HCT116 (cell line): Measurements from ENCODE around the gene DMBX1. TPM values are rescaled to one million over a fixed set of nuclear protein-coding genes. Genes with fewer than 3 reads are reported as not detected.
A peak's percentile ranks its signal among the peaks of the same experiment; 100 is the strongest.

Source experiments
- ATAC-seq: fragments of 200-7000 bp; cut with Tn5 transposase; 2 replicates; pipeline ENCODE4 v1.9.1; 2020; ENCODE audit warnings: mild to moderate bottlenecking, moderate library complexity
- BruUV-seq: library from RNA; stranded (reverse); fragments of 400-500 nt; replicated peaks from 2 replicates; lab custom pipeline; 2021; lab: Mats Ljungman, UMichigan
- CTCF ChIA-PET: fragments of 300-600 bp; sonication (Branson Sonifier 250); formaldehyde crosslinking; loops from one replicate; lab custom pipeline; 2021; ENCODE audit warnings: antibody characterized with exemption; lab: Charles Lee
- POLR2A ChIA-PET: fragments of 300-600, 350-600 bp; sonication (Branson Sonifier 250); formaldehyde crosslinking; loops from one replicate; lab custom pipeline; 2021; ENCODE audit warnings: antibody characterized with exemption; lab: Charles Lee
- RAD21 ChIA-PET, 2 experiments: fragments of 300-600 bp; sonication (Branson Sonifier 250); formaldehyde crosslinking; loops; one replicate each; lab custom pipeline; 2023; ENCODE audit warnings: low total read pairs in 2 of 2; ENCODE audit not compliant: uncharacterized antibody in 2 of 2, unreplicated experiment in 2 of 2, low non-redundant PET in 1 of 2; lab: Charles Lee
- DNase-seq: peaks from one replicate; pipeline ENCODE4 v3.0.0-alpha.2; 2010; ENCODE audit warnings: low read depth, low spot score
- H2AFZ ChIP-seq: fragments of 200-600 bp; shearing (Covaris generic), sonication (generic); 2 replicates; pipeline ENCODE4 v1.6.1; 2017; ENCODE audit warnings: low read depth, mixed run types, mixed read lengths, antibody characterized with exemption, low read length; ENCODE audit not compliant: poor library complexity, severe bottlenecking
- H3K27ac ChIP-seq: 2 replicates; pipeline ENCODE4 v1.5.1; 2012; ENCODE audit warnings: low read depth, low read length
- H3K27me3 ChIP-seq: fragments of 200-600 bp; sonication (generic); 2 replicates; pipeline ENCODE4 v1.6.1; 2016; ENCODE audit warnings: mixed run types, low read length, mixed read lengths; ENCODE audit not compliant: insufficient read depth
- H3K36me3 ChIP-seq, 2 experiments: fragments of 200-500 bp in 1 of 2; fragments of 200-600 bp in 1 of 2; sonication (Bioruptor generic) in 1 of 2; sonication (generic) in 1 of 2; 2 replicates each; pipeline versions ENCODE4 v1.5.1 to v1.6.1; 2014 to 2016; ENCODE audit warnings: low read length in 2 of 2, inconsistent platforms in 1 of 2, mixed read lengths in 1 of 2, mixed run types in 1 of 2; ENCODE audit not compliant: insufficient read depth in 2 of 2, control insufficient read depth in 1 of 2
- H3K4me1 ChIP-seq, 2 experiments: fragments of 200-600 bp in 1 of 2; sonication (generic) in 1 of 2; 2 replicates each; pipeline versions ENCODE4 v1.5.1 to v1.6.1; 2012 to 2017; ENCODE audit warnings: low read length in 2 of 2, inconsistent platforms in 1 of 2, mild to moderate bottlenecking in 1 of 2, mixed read lengths in 1 of 2, mixed run types in 1 of 2, moderate library complexity in 1 of 2; ENCODE audit not compliant: insufficient read depth in 2 of 2, control insufficient read depth in 1 of 2
- H3K4me2 ChIP-seq: fragments of 200-600 bp; sonication (generic); 2 replicates; pipeline ENCODE4 v1.6.1; 2017; ENCODE audit warnings: mixed run types, low read length, mixed read lengths
- H3K4me3 ChIP-seq, 2 experiments: fragments of 200-600 bp in 1 of 2; sonication (generic) in 1 of 2; replicated peaks in 1 of 2; 2 replicates each; pipeline ENCODE4 v1.5.1; 2011 to 2016; ENCODE audit warnings: low read length in 2 of 2, control low read depth in 1 of 2, low read depth in 1 of 2, mild to moderate bottlenecking in 1 of 2, mixed read lengths in 1 of 2, mixed run types in 1 of 2
- H3K79me2 ChIP-seq: fragments of 200-600 bp; sonication (generic); 2 replicates; pipeline ENCODE4 v1.6.1; 2017; ENCODE audit warnings: mild to moderate bottlenecking, mixed run types, low read length, moderate library complexity, mixed read lengths; ENCODE audit not compliant: insufficient read depth
- H3K9ac ChIP-seq: fragments of 200-600 bp; sonication (generic); 2 replicates; pipeline ENCODE4 v1.6.1; 2016; ENCODE audit warnings: low read length, mixed read lengths
- H3K9me2 ChIP-seq: fragments of 200-600 bp; sonication (generic), shearing (Covaris generic); 2 replicates; pipeline ENCODE4 v1.6.1; 2017; ENCODE audit warnings: mixed run types, mild to moderate bottlenecking, moderate library complexity; ENCODE audit not compliant: insufficient read depth
- H3K9me3 ChIP-seq, 2 experiments: fragments of 200-500 bp in 1 of 2; fragments of 200-600 bp in 1 of 2; sonication (Bioruptor generic) in 1 of 2; sonication (generic) in 1 of 2; 2 replicates each; pipeline ENCODE4 v1.6.1; 2014 to 2017; ENCODE audit warnings: low read length in 2 of 2, mixed read lengths in 2 of 2, inconsistent platforms in 1 of 2, low read depth in 1 of 2, mild to moderate bottlenecking in 1 of 2, mixed run types in 1 of 2, moderate library complexity in 1 of 2; ENCODE audit not compliant: control insufficient read depth in 1 of 2, insufficient read depth in 1 of 2
- H4K20me1 ChIP-seq: fragments of 200-600 bp; sonication (generic), shearing (Covaris generic); 2 replicates; pipeline ENCODE4 v1.6.1; 2017; ENCODE audit warnings: mixed run types, mild to moderate bottlenecking, moderate library complexity; ENCODE audit not compliant: insufficient read depth
- CBX3 ChIP-seq: IDR thresholded peaks from 2 replicates; pipeline ENCODE4 v1.6.1; 2012; ENCODE audit warnings: low read depth
- EGR1 ChIP-seq: IDR thresholded peaks from 2 replicates; pipeline ENCODE4 v1.6.1; 2012; ENCODE audit warnings: low read depth
- ELF1 ChIP-seq: IDR thresholded peaks from 2 replicates; pipeline ENCODE4 v1.6.1; 2012; ENCODE audit warnings: low read depth, borderline replicate concordance
- EZH2 ChIP-seq: fragments of 200-600 bp; sonication (generic); IDR thresholded peaks from 2 replicates; pipeline ENCODE4 v1.6.1; 2017; ENCODE audit warnings: antibody characterized with exemption, mixed run types
- EZH2phosphoT487 ChIP-seq: fragments of 200-600 bp; IDR thresholded peaks from 2 replicates; pipeline ENCODE4 v1.6.1; 2018; ENCODE audit warnings: antibody characterized with exemption, borderline replicate concordance
- FOSL1 ChIP-seq: IDR thresholded peaks from 2 replicates; pipeline ENCODE4 v1.6.1; 2012; ENCODE audit warnings: low read depth
- MAX ChIP-seq: IDR thresholded peaks from 2 replicates; pipeline ENCODE4 v1.6.1; 2012
- POLR2AphosphoS5 ChIP-seq: IDR thresholded peaks from 2 replicates; pipeline ENCODE4 v1.6.1; 2011; ENCODE audit warnings: mild to moderate bottlenecking, low read depth, low read length, moderate library complexity
- RAD21 ChIP-seq: IDR thresholded peaks from 2 replicates; pipeline ENCODE4 v1.6.1; 2012; ENCODE audit warnings: low read depth, mild to moderate bottlenecking
- SP1 ChIP-seq: IDR thresholded peaks from 2 replicates; pipeline ENCODE4 v1.6.1; 2012; ENCODE audit warnings: low read depth
- ZFX ChIP-seq: fragments of 450-650 bp; IDR thresholded peaks from 2 replicates; pipeline ENCODE4 v1.6.1; 2017
- ZNF274 ChIP-seq: fragments of 200-500 bp; sonication (Bioruptor generic); IDR thresholded peaks from 2 replicates; pipeline ENCODE4 v1.6.1; 2014; ENCODE audit warnings: mild to moderate bottlenecking, low read depth, low read length, inconsistent platforms
- intact Hi-C: fragments of 100-400 bp; cut with micrococcal nuclease; formaldehyde crosslinking; loops from 2 replicates; pipeline ENCODE4 v1.10.0; 2022
- total RNA-seq: library from RNA; stranded (reverse); gene quantifications from one replicate; pipeline ENCODE4 v1.2.1, GENCODE V29; 2021; ENCODE audit not compliant: unreplicated experiment
- TF ChIP-seq, protein P1 (sequence below), 3 experiments: fragments of 200-600 bp in 1 of 3; sonication (generic) in 1 of 3; IDR thresholded peaks in 2 of 3; conservative IDR thresholded peaks in 1 of 3; 2 replicates each; pipeline ENCODE4 v1.5.1; 2012 to 2017; ENCODE audit warnings: low read depth in 2 of 3, low read length in 2 of 3, antibody characterized with exemption in 1 of 3, borderline replicate concordance in 1 of 3, control low read depth in 1 of 3, mild to moderate bottlenecking in 1 of 3, mixed read lengths in 1 of 3, mixed run types in 1 of 3, moderate library complexity in 1 of 3; ENCODE audit not compliant: insufficient read depth in 1 of 3
- TF ChIP-seq, protein P2 (sequence below): IDR thresholded peaks from 2 replicates; pipeline ENCODE4 v1.6.1; 2012

DMBX1 gene
- total RNA-seq, 1 experiment from 2014 or later, result 4.3 TPM

DNA sequence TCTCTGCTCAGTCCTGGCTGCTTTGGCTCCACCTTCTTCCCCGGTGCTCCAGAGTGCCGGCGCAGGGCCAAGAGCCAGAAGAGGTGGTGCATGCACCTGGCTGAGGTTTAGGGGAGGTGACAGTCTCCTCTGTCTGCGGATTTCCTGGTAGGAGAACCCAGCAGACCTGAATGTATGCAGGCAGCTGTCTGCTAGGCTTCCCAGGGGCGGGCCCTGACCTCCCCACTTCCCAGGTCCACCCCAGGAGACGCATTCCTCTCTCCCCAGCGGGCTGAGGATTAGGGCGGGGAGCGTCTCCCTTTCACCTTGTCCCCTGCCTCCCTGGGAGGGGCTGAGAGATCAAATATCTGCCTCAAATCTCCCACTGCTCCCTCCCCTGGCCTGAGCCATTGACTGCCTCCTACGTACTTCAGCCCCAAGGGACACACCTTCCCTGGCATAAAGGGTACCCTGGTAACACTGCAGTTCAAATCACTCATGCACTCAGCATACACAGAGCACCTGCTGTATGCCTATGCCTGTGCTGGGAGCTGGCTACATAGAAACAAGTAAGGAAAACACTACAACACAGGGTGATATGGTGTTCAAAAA is 27.5 kb downstream of the DMBX1 start:
- ATAC-seq (peak; percentile 82), DNase-seq (peak; percentile 69)
- H3K4me2 ChIP-seq, result peak overlapping the region; percentile 75
- peak overlapping the region in 1 of 2 experiments; percentile 46; a peak in 3 of 4 replicates for H3K4me3 ChIP-seq
- H3K27ac ChIP-seq, result peak overlapping the region; percentile 21; the same call in 1 of the 2 replicates
- no peaks in the 10 kb centered on the region for H3K79me2 ChIP-seq
- H3K27me3 ChIP-seq, result no peaks in the 10 kb centered on the region
- ChIA-PET CTCF (interaction anchor here (0.9 to 1.5 kb wide), 2 partner anchors 70 to 75 kb away, joined by 4 read pairs; no protein-coding TSS in a partner anchor), POLR2A (no interaction called here)
- intact Hi-C loops, result no loop called here
- peak; percentile 59; the same call in 1 of the 2 replicates for TF ChIP-seq CBX3
- TF ChIP-seq EZH2phosphoT487, result no peak
- TF ChIP-seq POLR2AphosphoS5, result peak; percentile 41; the same call in 1 of the 2 replicates
- TF ChIP-seq EGR1, result 0 out of 2 replicates have a peak, but pooled peaks have one; percentile 25
- TF ChIP-seq, protein P1, sequence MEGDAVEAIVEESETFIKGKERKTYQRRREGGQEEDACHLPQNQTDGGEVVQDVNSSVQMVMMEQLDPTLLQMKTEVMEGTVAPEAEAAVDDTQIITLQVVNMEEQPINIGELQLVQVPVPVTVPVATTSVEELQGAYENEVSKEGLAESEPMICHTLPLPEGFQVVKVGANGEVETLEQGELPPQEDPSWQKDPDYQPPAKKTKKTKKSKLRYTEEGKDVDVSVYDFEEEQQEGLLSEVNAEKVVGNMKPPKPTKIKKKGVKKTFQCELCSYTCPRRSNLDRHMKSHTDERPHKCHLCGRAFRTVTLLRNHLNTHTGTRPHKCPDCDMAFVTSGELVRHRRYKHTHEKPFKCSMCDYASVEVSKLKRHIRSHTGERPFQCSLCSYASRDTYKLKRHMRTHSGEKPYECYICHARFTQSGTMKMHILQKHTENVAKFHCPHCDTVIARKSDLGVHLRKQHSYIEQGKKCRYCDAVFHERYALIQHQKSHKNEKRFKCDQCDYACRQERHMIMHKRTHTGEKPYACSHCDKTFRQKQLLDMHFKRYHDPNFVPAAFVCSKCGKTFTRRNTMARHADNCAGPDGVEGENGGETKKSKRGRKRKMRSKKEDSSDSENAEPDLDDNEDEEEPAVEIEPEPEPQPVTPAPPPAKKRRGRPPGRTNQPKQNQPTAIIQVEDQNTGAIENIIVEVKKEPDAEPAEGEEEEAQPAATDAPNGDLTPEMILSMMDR (IDR thresholded peaks at IDR 0.05 in 2 of 3, conservative IDR thresholded peaks at IDR 0.05 in 1 of 3; ENCODE audit: borderline replicate concordance in 1 of 3, insufficient read depth in 1 of 3, low read depth in 2 of 3, low read length in 2 of 3), result 0 out of 6 replicates have a peak, but pooled peaks of 1 of the 3 experiments have one; percentile 13
- no peak for TF ChIP-seq ELF1
- TF ChIP-seq MAX, result peak; percentile 13; the same call in 1 of the 2 replicates
- TF ChIP-seq RAD21, result no peak
- no peak for TF ChIP-seq EZH2
- peak; percentile 80 for TF ChIP-seq SP1
- TF ChIP-seq ZFX, result no peak
- TF ChIP-seq FOSL1, result no peak
- TF ChIP-seq ZNF274, result no peak
- TF ChIP-seq, protein P2, sequence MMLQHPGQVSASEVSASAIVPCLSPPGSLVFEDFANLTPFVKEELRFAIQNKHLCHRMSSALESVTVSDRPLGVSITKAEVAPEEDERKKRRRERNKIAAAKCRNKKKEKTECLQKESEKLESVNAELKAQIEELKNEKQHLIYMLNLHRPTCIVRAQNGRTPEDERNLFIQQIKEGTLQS, result no peak
- TF ChIP-seq, all 23 proteins: peak for 6
- RAD21 ChIA-PET, result no interaction called here
- no peak overlapping the region for H2AFZ ChIP-seq
- no peaks in the 10 kb centered on the region for H4K20me1 ChIP-seq
- H3K9me2 ChIP-seq, result no peaks in the 10 kb centered on the region
- H3K9me3 ChIP-seq, result no peaks in the 10 kb centered on the region
- H3K9ac ChIP-seq, result peak overlapping the region; percentile 21; the same call in 1 of the 2 replicates
- BruUV-seq, result no TSS peak
- H3K4me1 ChIP-seq, result peaks cover 47 to 57% of the 10 kb centered on the region in 2 experiments
- no peaks in the 10 kb centered on the region for H3K36me3 ChIP-seq
